PC-9 (cell line): ENCODE measurements around the gene NF2. TPM values are rescaled to one million over a fixed set of nuclear protein-coding genes. Genes with fewer than 3 reads are reported as not detected.

Experiments used
- BruUV-seq: library from RNA; stranded (reverse); fragments of 400-500 nt; replicated peaks from 2 replicates; lab custom pipeline; 2021; lab: Mats Ljungman, UMichigan
- CTCF ChIA-PET: fragments of 300-600 bp; sonication (Branson Sonifier 250); formaldehyde crosslinking; loops from one replicate; lab custom pipeline; 2022; ENCODE audit warnings: antibody characterized with exemption; lab: Charles Lee
- POLR2A ChIA-PET: fragments of 300-600 bp; sonication (Branson Sonifier 250); formaldehyde crosslinking; loops from one replicate; lab custom pipeline; 2022; ENCODE audit warnings: antibody characterized with exemption; ENCODE audit not compliant: unreplicated experiment; lab: Charles Lee
- DNase-seq, 2 experiments: peaks; one replicate each; pipeline versions ENCODE4 v3.0.0 to v3.0.0-alpha.2; 2015 to 2022; ENCODE audit warnings: mixed read lengths in 1 of 2
- H2AFZ ChIP-seq: fragments of 200-600 bp; sonication (generic); 2 replicates; pipeline ENCODE4 v1.8.1; 2017; ENCODE audit warnings: antibody characterized with exemption
- H3F3A ChIP-seq: fragments of 200-600 bp; sonication (generic); 2 replicates; pipeline ENCODE4 v1.8.1; 2017; ENCODE audit warnings: antibody characterized with exemption, mild to moderate bottlenecking, low read depth; ENCODE audit not compliant: insufficient read depth
- H3K27ac ChIP-seq: fragments of 200-600 bp; sonication (generic); 2 replicates; pipeline ENCODE4 v1.6.1; 2016; ENCODE audit warnings: mixed run types
- H3K27me3 ChIP-seq: fragments of 200-600 bp; sonication (generic); 2 replicates; pipeline ENCODE4 v1.6.1; 2016; ENCODE audit warnings: low read depth, mixed run types; ENCODE audit not compliant: insufficient read depth
- H3K36me3 ChIP-seq: fragments of 200-600 bp; sonication (generic); 2 replicates; pipeline ENCODE4 v1.6.1; 2016; ENCODE audit warnings: low read depth, mixed run types
- H3K4me1 ChIP-seq: fragments of 200-600 bp; sonication (generic); replicated peaks from 2 replicates; pipeline ENCODE4 v1.6.1; 2016; ENCODE audit warnings: mixed run types; ENCODE audit not compliant: insufficient read depth
- H3K4me2 ChIP-seq: fragments of 200-600 bp; sonication (generic); 2 replicates; pipeline ENCODE4 v1.6.1; 2017; ENCODE audit warnings: mixed run types
- H3K4me3 ChIP-seq: fragments of 200-600 bp; sonication (generic); 2 replicates; pipeline ENCODE4 v1.6.1; 2016; ENCODE audit warnings: mixed run types
- H3K79me2 ChIP-seq: fragments of 200-600 bp; sonication (generic); 2 replicates; pipeline ENCODE4 v1.6.1; 2017; ENCODE audit warnings: low read depth, mixed run types
- H3K9me2 ChIP-seq: fragments of 200-600 bp; sonication (generic); 2 replicates; pipeline ENCODE4 v1.8.1; 2017; ENCODE audit warnings: mild to moderate bottlenecking; ENCODE audit not compliant: insufficient read depth
- H3K9me3 ChIP-seq: fragments of 200-600 bp; sonication (generic); 2 replicates; pipeline ENCODE4 v1.8.1; 2016; ENCODE audit warnings: low read depth; ENCODE audit not compliant: insufficient read depth
- H4K20me1 ChIP-seq: fragments of 200-600 bp; sonication (generic); 2 replicates; pipeline ENCODE4 v1.8.1; 2017; ENCODE audit not compliant: insufficient read depth
- EZH2 ChIP-seq: fragments of 200-600 bp; sonication (generic); IDR thresholded peaks from 2 replicates; pipeline ENCODE4 v1.8.0; 2017; ENCODE audit warnings: antibody characterized with exemption, low read depth
- intact Hi-C: fragments of 100-400 bp; cut with micrococcal nuclease; formaldehyde crosslinking; loops from one replicate; pipeline ENCODE4 v1.10.0; 2022; ENCODE audit not compliant: unreplicated experiment
- total RNA-seq: library from RNA; stranded (reverse); gene quantifications from 2 replicates; pipeline ENCODE4 v1.2.3, GENCODE V29; 2021
- TF ChIP-seq, protein P1 (sequence below): fragments of 200-600 bp; sonication (generic); conservative IDR thresholded peaks from 2 replicates; pipeline ENCODE4 v1.6.1; 2017; ENCODE audit warnings: mixed run types, antibody characterized with exemption, mild to moderate bottlenecking, moderate library complexity

The NF2 gene
- total RNA-seq, 1 experiment from 2014 or later: 73.2 TPM

DNA sequence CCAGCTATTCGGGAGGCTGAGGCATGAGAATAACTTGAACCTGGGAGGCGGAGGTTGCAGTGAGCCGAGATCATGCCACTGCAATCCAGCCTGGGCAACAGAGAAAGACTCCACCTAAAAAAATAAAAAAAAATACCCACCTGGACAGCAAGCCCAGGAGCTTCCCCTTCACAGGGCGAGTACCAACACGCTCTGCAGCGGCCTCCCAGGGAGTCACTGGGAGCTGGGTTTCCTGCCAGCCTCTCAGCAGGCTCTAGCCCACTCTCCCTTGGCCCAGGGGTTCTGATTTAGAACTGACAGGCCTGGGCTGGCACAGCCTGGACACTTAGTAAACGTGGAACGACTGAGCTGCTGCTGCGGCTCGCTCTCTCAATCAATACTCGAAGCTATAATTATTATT is 114.4 kb downstream of the NF2 start:
- ChIA-PET CTCF (no interaction called here), POLR2A (no interaction called here)
- Histone ChIP-seq H3K4me3 (no peak overlapping the region), H3K9me3 (no peaks in the 10 kb centered on the region), H3K4me2 (no peak overlapping the region), H3K36me3 (no peaks in the 10 kb centered on the region), H4K20me1 (0 out of 2 replicates have a peak, but pooled peaks cover 4% of the 10 kb centered on the region), H3K4me1 (no peaks in the 10 kb centered on the region), H3F3A (no peaks in the 10 kb centered on the region), H2AFZ (no peak overlapping the region), H3K79me2 (no peaks in the 10 kb centered on the region), H3K27me3 (peaks cover 20% of the 10 kb centered on the region), H3K27ac (no peak overlapping the region), H3K9me2 (no peaks in the 10 kb centered on the region)
- no peak for DNase-seq
- no peak for TF ChIP-seq EZH2
- TF ChIP-seq, protein P1, sequence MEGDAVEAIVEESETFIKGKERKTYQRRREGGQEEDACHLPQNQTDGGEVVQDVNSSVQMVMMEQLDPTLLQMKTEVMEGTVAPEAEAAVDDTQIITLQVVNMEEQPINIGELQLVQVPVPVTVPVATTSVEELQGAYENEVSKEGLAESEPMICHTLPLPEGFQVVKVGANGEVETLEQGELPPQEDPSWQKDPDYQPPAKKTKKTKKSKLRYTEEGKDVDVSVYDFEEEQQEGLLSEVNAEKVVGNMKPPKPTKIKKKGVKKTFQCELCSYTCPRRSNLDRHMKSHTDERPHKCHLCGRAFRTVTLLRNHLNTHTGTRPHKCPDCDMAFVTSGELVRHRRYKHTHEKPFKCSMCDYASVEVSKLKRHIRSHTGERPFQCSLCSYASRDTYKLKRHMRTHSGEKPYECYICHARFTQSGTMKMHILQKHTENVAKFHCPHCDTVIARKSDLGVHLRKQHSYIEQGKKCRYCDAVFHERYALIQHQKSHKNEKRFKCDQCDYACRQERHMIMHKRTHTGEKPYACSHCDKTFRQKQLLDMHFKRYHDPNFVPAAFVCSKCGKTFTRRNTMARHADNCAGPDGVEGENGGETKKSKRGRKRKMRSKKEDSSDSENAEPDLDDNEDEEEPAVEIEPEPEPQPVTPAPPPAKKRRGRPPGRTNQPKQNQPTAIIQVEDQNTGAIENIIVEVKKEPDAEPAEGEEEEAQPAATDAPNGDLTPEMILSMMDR: no peak
- intact Hi-C loops: no loop called here
- BruUV-seq: no TSS peak

DNA sequence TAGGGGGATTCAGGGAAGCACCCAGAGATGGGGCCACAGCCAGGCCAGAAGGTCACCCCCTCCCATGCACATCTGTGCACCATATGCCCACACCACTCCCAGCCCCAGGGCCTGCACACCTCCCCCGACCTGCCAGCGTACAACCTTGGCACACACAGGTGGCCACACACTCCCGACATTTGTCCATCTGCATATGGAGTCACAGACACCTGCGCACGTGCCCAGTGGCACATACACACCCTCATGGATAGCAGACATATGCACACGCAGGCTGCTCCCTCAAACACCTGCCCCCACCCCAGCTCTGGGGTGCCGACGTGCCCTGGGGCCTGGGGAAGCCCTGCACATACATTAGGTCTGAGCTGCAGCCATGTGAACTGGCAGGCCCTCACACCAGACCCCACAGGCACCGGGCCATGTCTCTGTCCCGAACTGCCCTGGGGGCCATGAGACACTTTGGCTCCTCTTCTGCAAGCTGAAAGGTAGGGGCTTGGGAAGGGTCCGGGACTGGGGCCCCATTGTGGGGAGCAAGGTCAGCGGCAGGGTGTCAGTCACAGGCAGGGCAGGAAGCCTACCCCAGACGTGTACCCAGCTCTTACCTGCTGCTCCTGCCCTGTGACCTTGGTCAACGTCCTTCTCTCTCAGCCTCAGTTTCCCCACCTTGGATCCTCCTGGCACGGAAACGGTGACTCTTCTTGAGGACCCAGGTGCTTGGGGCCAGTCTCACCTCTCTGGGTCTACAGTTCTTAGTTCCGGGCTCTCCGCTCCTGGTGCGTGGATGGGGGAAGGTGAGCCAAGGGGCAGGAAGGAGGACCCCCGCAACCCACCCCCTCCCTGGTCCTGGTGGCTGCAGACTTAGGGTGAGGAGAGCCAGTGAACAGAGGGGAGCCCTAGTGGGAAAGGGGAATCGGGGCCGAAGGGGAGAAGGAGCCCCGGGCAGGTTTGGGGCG is 115.8 kb downstream of the NF2 start:
- H3K36me3 ChIP-seq: no peaks in the 10 kb centered on the region
- CTCF ChIA-PET: no interaction called here
- no peak overlapping the region for H3K4me3 ChIP-seq
- intact Hi-C loops: no loop called here
- H3K79me2 ChIP-seq: no peaks in the 10 kb centered on the region
- no TSS peak for BruUV-seq
- DNase-seq: no peak
- H3K27ac ChIP-seq: no peak overlapping the region
- H4K20me1 ChIP-seq: 0 out of 2 replicates have a peak, but pooled peaks cover 4% of the 10 kb centered on the region
- no peaks in the 10 kb centered on the region for H3K4me1 ChIP-seq
- TF ChIP-seq, protein P1: no peak
- TF ChIP-seq EZH2: 0 out of 2 replicates have a peak, but pooled peaks have one; percentile 60
- H3K4me2 ChIP-seq: no peak overlapping the region
- no peak overlapping the region for H2AFZ ChIP-seq
- no peaks in the 10 kb centered on the region for H3F3A ChIP-seq
- POLR2A ChIA-PET: no interaction called here
- H3K9me3 ChIP-seq: no peaks in the 10 kb centered on the region
- H3K27me3 ChIP-seq: peaks cover 20% of the 10 kb centered on the region
- no peaks in the 10 kb centered on the region for H3K9me2 ChIP-seq

DNA sequence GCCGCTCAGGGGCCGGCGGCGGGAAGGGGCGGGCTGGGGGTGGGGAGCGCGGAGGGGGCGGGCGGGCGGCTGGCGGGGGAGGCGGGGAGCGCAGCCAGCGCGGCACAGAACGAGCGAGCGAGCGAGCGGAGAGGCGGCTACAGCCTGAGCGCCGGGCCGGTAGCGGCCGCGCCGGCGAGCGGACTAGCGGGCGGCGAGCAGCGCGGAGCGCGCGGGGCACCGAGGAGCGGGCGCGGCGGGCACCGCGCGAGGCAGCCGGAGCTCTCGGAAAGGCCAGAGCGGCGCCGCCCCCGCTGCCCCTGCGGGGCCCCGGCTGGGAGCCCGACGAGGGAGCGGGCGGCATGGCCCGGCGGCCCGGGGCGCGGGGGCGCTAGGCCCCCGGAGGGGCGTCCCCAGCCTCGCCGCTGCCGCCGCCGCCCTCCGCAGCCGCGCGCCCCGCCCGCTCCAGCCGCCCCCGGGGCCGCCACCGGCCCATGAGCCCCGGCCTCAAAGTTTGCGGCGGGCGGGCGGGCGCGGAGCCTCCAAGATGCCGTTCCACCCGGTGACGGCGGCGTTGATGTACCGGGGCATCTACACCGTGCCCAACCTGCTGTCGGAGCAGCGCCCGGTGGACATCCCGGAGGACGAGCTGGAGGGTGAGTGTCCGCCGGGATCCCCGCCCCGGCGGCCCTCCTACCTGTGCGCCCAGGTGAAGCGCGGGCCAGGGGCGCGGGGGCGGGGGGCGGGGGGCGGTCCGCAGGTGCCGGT is 116.6 kb downstream of the NF2 start, which contains the start of gene CABP7:
Gene CABP7 (plus strand): TSS at position 105 of the 747 bp plus-strand sequence. CDS start 422 bp downstream, at position 527.
- no peak for DNase-seq
- H2AFZ ChIP-seq: 0 out of 2 replicates have a peak within 1 kb of the TSS, but pooled peaks have one; percentile 58
- no peaks in the 10 kb centered on the region for H3K4me1 ChIP-seq
- no peaks in the 10 kb centered on the region for H3K79me2 ChIP-seq
- no peak within 1 kb of the TSS; the same call in 1 of the 2 replicates for H3K4me3 ChIP-seq
- H3K9me2 ChIP-seq: no peaks in the 10 kb centered on the region
- no TSS peak for BruUV-seq
- intact Hi-C loops: no loop called here
- H3K36me3 ChIP-seq: no peaks in the 10 kb centered on the region
- CTCF ChIA-PET: no interaction called here
- POLR2A ChIA-PET: no interaction called here
- H3K4me2 ChIP-seq: peak within 1 kb of the TSS; percentile 59
- 0 out of 2 replicates have a peak, but pooled peaks cover 4% of the 10 kb centered on the region for H4K20me1 ChIP-seq
- H3K27me3 ChIP-seq: peaks cover 20% of the 10 kb centered on the region
- no peaks in the 10 kb centered on the region for H3F3A ChIP-seq
- H3K27ac ChIP-seq: no peak within 1 kb of the TSS
- H3K9me3 ChIP-seq: no peaks in the 10 kb centered on the region
- TF ChIP-seq EZH2: no peak
- TF ChIP-seq, protein P1: no peak
